ENCODE data around the gene RASA3. TPM values are rescaled to one million over a fixed set of nuclear protein-coding genes. Genes with fewer than 3 reads are reported as not detected.

The RASA3 gene
- total RNA-seq, 1 experiment from 2014 or later, result 9.1 TPM

- intact Hi-C loops (cut with micrococcal nuclease), result no loop called here
- Mint-ChIP-seq H3K27me3 (ENCODE audit: insufficient read depth, unreplicated experiment) (peaks cover 10% of the 10 kb centered on the region), H3K4me3 (ENCODE audit: unreplicated experiment) (no peak overlapping the region), H3K4me1 (ENCODE audit: insufficient read depth, unreplicated experiment) (no peaks in the 10 kb centered on the region), H3K27ac (ENCODE audit: low read depth, unreplicated experiment) (no peak overlapping the region), H3K9me3 (ENCODE audit: unreplicated experiment) (no peaks in the 10 kb centered on the region), H3K36me3 (ENCODE audit: insufficient read depth, unreplicated experiment) (no peaks in the 10 kb centered on the region)
- CTCF ChIA-PET, result no interaction called here
- TF ChIP-seq CTCF (IDR thresholded peaks at IDR 0.05; ENCODE audit: unreplicated experiment), result no peak
- DNase-seq (ENCODE audit: unreplicated experiment), result no peak
- POLR2A ChIA-PET, result no interaction called here
- no TSS peak for BruUV-seq (replicated peaks)
These were observed 9.7 kb upstream of the RASA3 start for GRCh38 chr13:114142137-114142550.

- ChIA-PET POLR2A (no interaction called here), CTCF (no interaction called here)
- H3K27me3 Mint-ChIP-seq (ENCODE audit: insufficient read depth, unreplicated experiment), result peaks cover 3% of the 10 kb centered on the region
- no peak for DNase-seq (ENCODE audit: unreplicated experiment)
- intact Hi-C loops (cut with micrococcal nuclease), result no loop called here
- BruUV-seq (replicated peaks), result no TSS peak
- no peaks in the 10 kb centered on the region for H3K36me3 Mint-ChIP-seq (ENCODE audit: insufficient read depth, unreplicated experiment)
- no peak for TF ChIP-seq CTCF (IDR thresholded peaks at IDR 0.05; ENCODE audit: unreplicated experiment)
- no peaks in the 10 kb centered on the region for H3K4me1 Mint-ChIP-seq (ENCODE audit: insufficient read depth, unreplicated experiment)
- no peak overlapping the region for H3K27ac Mint-ChIP-seq (ENCODE audit: low read depth, unreplicated experiment)
- no peaks in the 10 kb centered on the region for H3K9me3 Mint-ChIP-seq (ENCODE audit: unreplicated experiment)
- H3K4me3 Mint-ChIP-seq (ENCODE audit: unreplicated experiment), result no peak overlapping the region
These were observed 9.0 kb upstream of the RASA3 start for GRCh38 chr13:114141261-114141996.

GRCh38 chr13:114140906-114141250 lies 8.5 kb upstream of the RASA3 start:
- CTCF ChIA-PET, result no interaction called here
- no peak overlapping the region for H3K27ac Mint-ChIP-seq (ENCODE audit: low read depth, unreplicated experiment)
- intact Hi-C loops (cut with micrococcal nuclease), result no loop called here
- POLR2A ChIA-PET, result no interaction called here
- no peaks in the 10 kb centered on the region for H3K36me3 Mint-ChIP-seq (ENCODE audit: insufficient read depth, unreplicated experiment)
- no peaks in the 10 kb centered on the region for H3K4me1 Mint-ChIP-seq (ENCODE audit: insufficient read depth, unreplicated experiment)
- no peaks in the 10 kb centered on the region for H3K9me3 Mint-ChIP-seq (ENCODE audit: unreplicated experiment)
- TF ChIP-seq CTCF (IDR thresholded peaks at IDR 0.05; ENCODE audit: unreplicated experiment), result no peak
- H3K27me3 Mint-ChIP-seq (ENCODE audit: insufficient read depth, unreplicated experiment), result no peaks in the 10 kb centered on the region
- no peak overlapping the region for H3K4me3 Mint-ChIP-seq (ENCODE audit: unreplicated experiment)
- BruUV-seq (replicated peaks), result no TSS peak
- no peak for DNase-seq (ENCODE audit: unreplicated experiment)

GRCh38 chr13:114140131-114140905 lies 7.9 kb upstream of the RASA3 start:
- H3K4me1 Mint-ChIP-seq (ENCODE audit: insufficient read depth, unreplicated experiment), result no peaks in the 10 kb centered on the region
- no peaks in the 10 kb centered on the region for H3K27me3 Mint-ChIP-seq (ENCODE audit: insufficient read depth, unreplicated experiment)
- H3K27ac Mint-ChIP-seq (ENCODE audit: low read depth, unreplicated experiment), result no peak overlapping the region
- DNase-seq (ENCODE audit: unreplicated experiment), result no peak
- ChIA-PET POLR2A (no interaction called here), CTCF (no interaction called here)
- BruUV-seq (replicated peaks), result no TSS peak
- no peak overlapping the region for H3K4me3 Mint-ChIP-seq (ENCODE audit: unreplicated experiment)
- intact Hi-C loops (cut with micrococcal nuclease), result no loop called here
- H3K9me3 Mint-ChIP-seq (ENCODE audit: unreplicated experiment), result no peaks in the 10 kb centered on the region
- TF ChIP-seq CTCF (IDR thresholded peaks at IDR 0.05; ENCODE audit: unreplicated experiment), result no peak
- H3K36me3 Mint-ChIP-seq (ENCODE audit: insufficient read depth, unreplicated experiment), result no peaks in the 10 kb centered on the region

Data from MCF 10A (cell line).